ENCODE measurements around the gene ANKHD1.
"Not testable (repeated sequence)": the region's sequence is repeated elsewhere in the genome, so short reads cannot be mapped to it uniquely, and the experiment has no call there.

ANKHD1 gene

GRCh38 chr5:140481758-140482157 lies 80.1 kb downstream of the ANKHD1 start:
- Histone ChIP-seq H3K27me3 (ENCODE audit: insufficient read depth, low read length) (no peaks in the 10 kb centered on the region), H3K4me1 (ENCODE audit: insufficient read depth, low read length) (no peaks in the 10 kb centered on the region), H3K4me3 (ENCODE audit: low read length) (no peak overlapping the region), H3K36me3 (ENCODE audit: insufficient read depth, low read length) (peaks cover 60% of the 10 kb centered on the region), H2AFZ (ENCODE audit: low read depth, low read length) (no peak overlapping the region), H3K9me3 (ENCODE audit: low read length) (no peaks in the 10 kb centered on the region)

GRCh38 chr5:140483055-140483454 lies 81.4 kb downstream of the ANKHD1 start:
- Histone ChIP-seq H3K27me3 (ENCODE audit: insufficient read depth, low read length) (no peaks in the 10 kb centered on the region), H3K4me1 (ENCODE audit: insufficient read depth, low read length) (no peaks in the 10 kb centered on the region), H3K9me3 (ENCODE audit: low read length) (no peaks in the 10 kb centered on the region), H3K36me3 (ENCODE audit: insufficient read depth, low read length) (peaks cover 60% of the 10 kb centered on the region), H3K4me3 (ENCODE audit: low read length) (no peak overlapping the region), H2AFZ (ENCODE audit: low read depth, low read length) (no peak overlapping the region)

- not testable (repeated sequence) for H2AFZ ChIP-seq (ENCODE audit: low read depth, low read length); H3K4me3 ChIP-seq (ENCODE audit: low read length); H3K4me1 ChIP-seq (ENCODE audit: insufficient read depth, low read length); H3K27me3 ChIP-seq (ENCODE audit: insufficient read depth, low read length); H3K9me3 ChIP-seq (ENCODE audit: low read length)
- peaks cover 74% of the 10 kb centered on the region for H3K36me3 ChIP-seq (ENCODE audit: insufficient read depth, low read length)
These were observed 86.5 kb downstream of the ANKHD1 start for GRCh38 chr5:140488141-140488540.

- Histone ChIP-seq H2AFZ (ENCODE audit: low read depth, low read length) (no peak overlapping the region), H3K4me1 (ENCODE audit: insufficient read depth, low read length) (no peaks in the 10 kb centered on the region), H3K9me3 (ENCODE audit: low read length) (no peaks in the 10 kb centered on the region), H3K36me3 (ENCODE audit: insufficient read depth, low read length) (peaks cover 74% of the 10 kb centered on the region), H3K27me3 (ENCODE audit: insufficient read depth, low read length) (no peaks in the 10 kb centered on the region), H3K4me3 (ENCODE audit: low read length) (no peak overlapping the region)
These were observed 87.3 kb downstream of the ANKHD1 start for GRCh38 chr5:140488914-140489313.

GRCh38 chr5:140497897-140498296 lies 96.3 kb downstream of the ANKHD1 start:
- no peaks in the 10 kb centered on the region for H3K9me3 ChIP-seq (ENCODE audit: low read length)
- H3K4me1 ChIP-seq (ENCODE audit: insufficient read depth, low read length), result no peaks in the 10 kb centered on the region
- peaks cover 34% of the 10 kb centered on the region for H3K36me3 ChIP-seq (ENCODE audit: insufficient read depth, low read length)
- no peak overlapping the region for H3K4me3 ChIP-seq (ENCODE audit: low read length)
- no peak overlapping the region for H2AFZ ChIP-seq (ENCODE audit: low read depth, low read length)
- H3K27me3 ChIP-seq (ENCODE audit: insufficient read depth, low read length), result no peaks in the 10 kb centered on the region

- H3K27me3 ChIP-seq (ENCODE audit: insufficient read depth, low read length), result no peaks in the 10 kb centered on the region
- H3K9me3 ChIP-seq (ENCODE audit: low read length), result no peaks in the 10 kb centered on the region
- H3K36me3 ChIP-seq (ENCODE audit: insufficient read depth, low read length), result peaks cover 30% of the 10 kb centered on the region
- no peak overlapping the region for H2AFZ ChIP-seq (ENCODE audit: low read depth, low read length)
- no peaks in the 10 kb centered on the region for H3K4me1 ChIP-seq (ENCODE audit: insufficient read depth, low read length)
- H3K4me3 ChIP-seq (ENCODE audit: low read length), result no peak overlapping the region
These were observed 97.0 kb downstream of the ANKHD1 start for GRCh38 chr5:140498591-140498990.

- H3K36me3 ChIP-seq (ENCODE audit: insufficient read depth, low read length), result peaks cover 44% of the 10 kb centered on the region
- no peak overlapping the region for H2AFZ ChIP-seq (ENCODE audit: low read depth, low read length)
- H3K27me3 ChIP-seq (ENCODE audit: insufficient read depth, low read length), result no peaks in the 10 kb centered on the region
- H3K4me1 ChIP-seq (ENCODE audit: insufficient read depth, low read length), result no peaks in the 10 kb centered on the region
- no peak overlapping the region for H3K4me3 ChIP-seq (ENCODE audit: low read length)
- peaks cover 2% of the 10 kb centered on the region for H3K9me3 ChIP-seq (ENCODE audit: low read length)
These were observed 101.2 kb downstream of the ANKHD1 start for GRCh38 chr5:140502834-140503233.

GRCh38 chr5:140509898-140510297 lies 108.3 kb downstream of the ANKHD1 start:
- Histone ChIP-seq H2AFZ (ENCODE audit: low read depth, low read length) (no peak overlapping the region), H3K4me1 (ENCODE audit: insufficient read depth, low read length) (no peaks in the 10 kb centered on the region), H3K9me3 (ENCODE audit: low read length) (peaks cover 8% of the 10 kb centered on the region), H3K4me3 (ENCODE audit: low read length) (no peak overlapping the region), H3K27me3 (ENCODE audit: insufficient read depth, low read length) (no peaks in the 10 kb centered on the region), H3K36me3 (ENCODE audit: insufficient read depth, low read length) (peaks cover 89% of the 10 kb centered on the region)

- Histone ChIP-seq H3K9me3 (ENCODE audit: low read length) (peaks cover 6% of the 10 kb centered on the region), H2AFZ (ENCODE audit: low read depth, low read length) (no peak overlapping the region), H3K36me3 (ENCODE audit: insufficient read depth, low read length) (peaks cover 67% of the 10 kb centered on the region), H3K27me3 (ENCODE audit: insufficient read depth, low read length) (no peaks in the 10 kb centered on the region), H3K4me3 (ENCODE audit: low read length) (no peak overlapping the region), H3K4me1 (ENCODE audit: insufficient read depth, low read length) (no peaks in the 10 kb centered on the region)
These were observed 111.5 kb downstream of the ANKHD1 start for GRCh38 chr5:140513124-140513523.

- Histone ChIP-seq H3K4me1 (ENCODE audit: insufficient read depth, low read length) (no peaks in the 10 kb centered on the region), H3K9me3 (ENCODE audit: low read length) (no peaks in the 10 kb centered on the region), H3K36me3 (ENCODE audit: insufficient read depth, low read length) (peaks cover 57% of the 10 kb centered on the region), H2AFZ (ENCODE audit: low read depth, low read length) (no peak overlapping the region), H3K27me3 (ENCODE audit: insufficient read depth, low read length) (no peaks in the 10 kb centered on the region), H3K4me3 (ENCODE audit: low read length) (no peak overlapping the region)
These were observed 122.4 kb downstream of the ANKHD1 start for GRCh38 chr5:140524003-140524402.

GRCh38 chr5:140540227-140540626 lies 138.6 kb downstream of the ANKHD1 start:
- Histone ChIP-seq H2AFZ (ENCODE audit: low read depth, low read length) (no peak overlapping the region), H3K9me3 (ENCODE audit: low read length) (no peaks in the 10 kb centered on the region), H3K27me3 (ENCODE audit: insufficient read depth, low read length) (no peaks in the 10 kb centered on the region), H3K4me1 (ENCODE audit: insufficient read depth, low read length) (no peaks in the 10 kb centered on the region), H3K36me3 (ENCODE audit: insufficient read depth, low read length) (peaks cover 89% of the 10 kb centered on the region), H3K4me3 (ENCODE audit: low read length) (no peak overlapping the region)

GRCh38 chr5:140542972-140543371 lies 141.3 kb downstream of the ANKHD1 start:
- H3K4me1 ChIP-seq (ENCODE audit: insufficient read depth, low read length), result no peaks in the 10 kb centered on the region
- H3K4me3 ChIP-seq (ENCODE audit: low read length), result no peak overlapping the region
- H2AFZ ChIP-seq (ENCODE audit: low read depth, low read length), result no peak overlapping the region
- no peaks in the 10 kb centered on the region for H3K27me3 ChIP-seq (ENCODE audit: insufficient read depth, low read length)
- peaks cover 74% of the 10 kb centered on the region for H3K36me3 ChIP-seq (ENCODE audit: insufficient read depth, low read length)
- no peaks in the 10 kb centered on the region for H3K9me3 ChIP-seq (ENCODE audit: low read length)

- no peak overlapping the region for H3K4me3 ChIP-seq (ENCODE audit: low read length)
- no peaks in the 10 kb centered on the region for H3K4me1 ChIP-seq (ENCODE audit: insufficient read depth, low read length)
- no peak overlapping the region for H2AFZ ChIP-seq (ENCODE audit: low read depth, low read length)
- H3K27me3 ChIP-seq (ENCODE audit: insufficient read depth, low read length), result no peaks in the 10 kb centered on the region
- H3K9me3 ChIP-seq (ENCODE audit: low read length), result no peaks in the 10 kb centered on the region
- H3K36me3 ChIP-seq (ENCODE audit: insufficient read depth, low read length), result peaks cover 73% of the 10 kb centered on the region
These were observed 143.4 kb downstream of the ANKHD1 start for GRCh38 chr5:140544986-140545385.

- H3K4me3 ChIP-seq (ENCODE audit: low read length), result no peak overlapping the region
- no peaks in the 10 kb centered on the region for H3K27me3 ChIP-seq (ENCODE audit: insufficient read depth, low read length)
- H3K36me3 ChIP-seq (ENCODE audit: insufficient read depth, low read length), result peaks cover 73% of the 10 kb centered on the region
These were observed 144.0 kb downstream of the ANKHD1 start for GRCh38 chr5:140545606-140546005.

More at GRCh38 chr5:140545606-140546005, 144.0 kb downstream of the ANKHD1 start:
- Histone ChIP-seq H2AFZ (ENCODE audit: low read depth, low read length) (no peak overlapping the region), H3K9me3 (ENCODE audit: low read length) (no peaks in the 10 kb centered on the region), H3K4me1 (ENCODE audit: insufficient read depth, low read length) (no peaks in the 10 kb centered on the region)
